AG04450 (cell line): Measurements from ENCODE around the gene PCP4L1. TPM values are rescaled to one million over a fixed set of nuclear protein-coding genes. Genes with fewer than 3 reads are reported as not detected.

Experiments
- CTCF ChIA-PET: fragments of 300-600, 350-600 bp; formaldehyde crosslinking; extraction: SDS; loops from one replicate; lab custom pipeline; 2022; ENCODE audit warnings: antibody characterized with exemption, inconsistent platforms; lab: Charles Lee
- POLR2A ChIA-PET: fragments of 350-600 bp; formaldehyde crosslinking; extraction: SDS; loops from one replicate; lab custom pipeline; 2021; ENCODE audit warnings: antibody characterized with exemption, inconsistent platforms; lab: Yijun Ruan, JAX
- DNase-seq: peaks from one replicate; pipeline ENCODE4 v3.0.0-alpha.2; 2011; ENCODE audit warnings: low read depth, low spot score
- H3K27ac ChIP-seq: one replicate; pipeline ENCODE4 v1.5.1; 2012; ENCODE audit warnings: low read depth, low read length, control low read depth
- H3K27me3 ChIP-seq: one replicate; pipeline ENCODE4 v1.6.0; 2012; ENCODE audit warnings: low read length; ENCODE audit not compliant: control insufficient read depth, insufficient read depth
- H3K4me3 ChIP-seq: 2 replicates; pipeline ENCODE4 v1.5.1; 2011; ENCODE audit warnings: mild to moderate bottlenecking, low read depth, low read length, control low read depth
- H3K9me3 ChIP-seq: 2 replicates; pipeline ENCODE4 v1.5.1; 2012; ENCODE audit warnings: low read length; ENCODE audit not compliant: control insufficient read depth, insufficient read depth
- polyA plus RNA-seq: library from polyadenylated mRNA; depleted of rRNA; stranded (reverse); fragments of >200 nt; gene quantifications from 2 replicates; pipeline ENCODE4 v1.2.3, GENCODE V29; 2011
- TF ChIP-seq, protein P1 (sequence below): IDR thresholded peaks from 2 replicates; pipeline ENCODE4 v1.5.1; 2011; ENCODE audit warnings: low read depth, low read length, control low read depth, inconsistent platforms

The PCP4L1 gene
- polyA plus RNA-seq, 1 experiment: not detected

DNA sequence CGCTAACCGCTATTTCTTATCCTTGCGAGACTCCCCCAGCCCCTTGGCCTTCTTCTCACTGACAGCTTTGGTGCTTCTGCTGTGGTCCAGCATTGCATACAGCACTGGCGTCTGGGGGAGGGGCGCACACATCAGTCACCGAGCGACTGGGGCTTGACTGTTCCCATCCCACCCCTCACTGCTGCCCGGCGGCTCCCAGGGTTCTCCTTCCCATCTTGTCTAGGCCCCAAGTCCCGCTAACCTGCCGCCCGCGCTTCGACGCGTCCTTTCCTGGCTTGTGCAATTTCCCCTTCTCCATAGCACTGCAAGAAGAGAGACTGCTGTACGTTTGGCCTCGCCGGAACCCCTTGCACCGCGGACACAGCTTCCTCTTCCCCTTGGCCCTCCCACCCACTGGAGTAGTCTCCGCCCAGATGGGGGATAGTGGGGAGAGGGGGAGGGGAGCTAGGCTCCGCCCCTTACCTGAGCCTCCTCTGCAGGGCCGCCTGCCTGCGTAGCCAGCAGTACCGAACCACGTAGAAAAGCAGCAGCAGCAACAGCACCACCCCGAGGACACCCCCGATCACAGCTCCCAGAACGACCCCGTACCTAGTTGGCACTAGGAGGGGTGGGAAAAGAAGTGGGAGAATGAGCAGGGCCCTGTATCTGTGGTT, 47.4 kb downstream of the PCP4L1 start:
- Histone ChIP-seq H3K27ac (no peak overlapping the region), H3K27me3 (peaks cover 10% of the 10 kb centered on the region), H3K9me3 (no peaks in the 10 kb centered on the region; the same call in 1 of the 2 replicates), H3K4me3 (peak overlapping the region; percentile 68)
- ChIA-PET CTCF (interaction anchor here (0.5 to 3.3 kb wide), 6 partner anchors 14 to 98 kb away, joined by 3 to 27 read pairs (median 4); partner anchors contain the start of gene TOMM40L), POLR2A (interaction anchor here (1.0 kb wide), 1 partner anchor 80 kb away, joined by 3 read pairs; the partner anchor contains the start of gene TOMM40L)
- no peak for DNase-seq
- TF ChIP-seq, protein P1, sequence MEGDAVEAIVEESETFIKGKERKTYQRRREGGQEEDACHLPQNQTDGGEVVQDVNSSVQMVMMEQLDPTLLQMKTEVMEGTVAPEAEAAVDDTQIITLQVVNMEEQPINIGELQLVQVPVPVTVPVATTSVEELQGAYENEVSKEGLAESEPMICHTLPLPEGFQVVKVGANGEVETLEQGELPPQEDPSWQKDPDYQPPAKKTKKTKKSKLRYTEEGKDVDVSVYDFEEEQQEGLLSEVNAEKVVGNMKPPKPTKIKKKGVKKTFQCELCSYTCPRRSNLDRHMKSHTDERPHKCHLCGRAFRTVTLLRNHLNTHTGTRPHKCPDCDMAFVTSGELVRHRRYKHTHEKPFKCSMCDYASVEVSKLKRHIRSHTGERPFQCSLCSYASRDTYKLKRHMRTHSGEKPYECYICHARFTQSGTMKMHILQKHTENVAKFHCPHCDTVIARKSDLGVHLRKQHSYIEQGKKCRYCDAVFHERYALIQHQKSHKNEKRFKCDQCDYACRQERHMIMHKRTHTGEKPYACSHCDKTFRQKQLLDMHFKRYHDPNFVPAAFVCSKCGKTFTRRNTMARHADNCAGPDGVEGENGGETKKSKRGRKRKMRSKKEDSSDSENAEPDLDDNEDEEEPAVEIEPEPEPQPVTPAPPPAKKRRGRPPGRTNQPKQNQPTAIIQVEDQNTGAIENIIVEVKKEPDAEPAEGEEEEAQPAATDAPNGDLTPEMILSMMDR: peak; percentile 10; the same call in 1 of the 2 replicates

DNA sequence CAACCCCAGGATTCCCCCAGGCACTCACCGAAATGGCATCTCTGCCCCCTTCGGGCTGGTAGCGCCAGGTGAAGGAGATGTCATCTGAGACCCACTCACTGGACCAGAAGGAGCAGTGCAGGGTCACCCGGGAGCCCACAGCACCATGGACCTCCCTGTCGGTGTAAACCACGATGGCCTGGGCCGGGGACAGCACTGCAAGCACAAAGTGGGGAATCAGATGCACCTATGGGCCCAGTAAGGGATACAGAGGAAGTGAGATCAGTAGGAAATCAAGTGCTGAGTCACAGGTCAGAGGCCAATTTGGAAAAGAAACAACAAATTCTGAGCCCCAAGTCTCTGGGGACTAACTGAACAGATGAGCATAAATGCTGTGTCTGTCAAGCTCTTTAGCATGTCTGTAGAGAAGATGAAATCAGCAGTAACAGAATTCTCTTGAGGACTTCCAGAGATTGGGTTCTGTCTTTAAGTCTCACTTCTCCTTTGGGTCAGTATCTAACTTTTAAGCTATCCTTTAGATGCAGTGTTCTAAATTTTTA, 48.8 kb downstream of the PCP4L1 start:
- Histone ChIP-seq H3K4me3 (no peak overlapping the region), H3K9me3 (no peaks in the 10 kb centered on the region; the same call in 1 of the 2 replicates), H3K27ac (no peak overlapping the region), H3K27me3 (peaks cover 14% of the 10 kb centered on the region)
- CTCF ChIA-PET: interaction anchor here (0.6 to 3.3 kb wide), 5 partner anchors 16 to 115 kb away, joined by 4 to 27 read pairs (median 6); partner anchors contain the start of gene TOMM40L
- DNase-seq: no peak
- TF ChIP-seq, protein P1: no peak
- POLR2A ChIA-PET: no interaction called here

DNA sequence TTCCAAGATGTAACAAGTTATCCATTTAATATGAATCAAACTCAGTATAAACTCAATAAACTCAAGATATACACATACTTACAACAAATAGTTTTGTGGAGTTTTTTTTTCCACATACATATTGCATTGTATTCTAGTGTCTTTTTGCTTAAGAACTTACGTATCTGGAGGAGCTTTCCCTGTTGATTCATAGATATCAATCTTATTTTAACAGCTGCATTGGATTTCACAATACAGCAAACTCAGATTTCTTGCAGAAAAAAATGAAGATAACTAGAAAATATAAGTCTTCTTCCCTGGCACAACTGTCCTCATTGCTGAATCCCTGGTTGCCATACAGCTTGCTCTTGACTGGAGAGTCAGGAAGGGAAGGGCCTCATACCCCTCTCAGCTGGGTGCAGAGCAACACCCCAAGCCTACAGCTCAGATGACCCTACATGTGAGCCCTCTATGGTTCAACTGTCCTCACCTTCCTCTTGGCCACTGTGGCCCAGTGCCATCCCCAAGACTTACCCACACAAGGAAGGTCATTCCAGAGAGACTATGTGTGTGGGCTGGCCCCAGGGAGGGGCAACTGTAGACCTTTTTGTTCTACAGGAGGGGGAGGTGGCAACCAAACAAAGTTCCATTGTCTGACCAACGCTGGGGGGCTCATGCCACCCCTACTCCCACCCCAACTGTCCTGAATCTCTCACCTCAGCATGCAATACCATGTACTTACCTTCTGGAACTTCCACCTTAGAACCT, 49.5 kb downstream of the PCP4L1 start:
- no peak overlapping the region for H3K4me3 ChIP-seq
- no peak for DNase-seq
- no peak overlapping the region for H3K27ac ChIP-seq
- ChIA-PET POLR2A (no interaction called here), CTCF (interaction anchor here (0.8 to 3.3 kb wide), 4 partner anchors 17 to 115 kb away, joined by 4 to 27 read pairs (median 6); partner anchors contain the start of gene TOMM40L)
- TF ChIP-seq, protein P1: no peak
- no peaks in the 10 kb centered on the region; the same call in 1 of the 2 replicates for H3K9me3 ChIP-seq
- peaks cover 14% of the 10 kb centered on the region for H3K27me3 ChIP-seq

DNA sequence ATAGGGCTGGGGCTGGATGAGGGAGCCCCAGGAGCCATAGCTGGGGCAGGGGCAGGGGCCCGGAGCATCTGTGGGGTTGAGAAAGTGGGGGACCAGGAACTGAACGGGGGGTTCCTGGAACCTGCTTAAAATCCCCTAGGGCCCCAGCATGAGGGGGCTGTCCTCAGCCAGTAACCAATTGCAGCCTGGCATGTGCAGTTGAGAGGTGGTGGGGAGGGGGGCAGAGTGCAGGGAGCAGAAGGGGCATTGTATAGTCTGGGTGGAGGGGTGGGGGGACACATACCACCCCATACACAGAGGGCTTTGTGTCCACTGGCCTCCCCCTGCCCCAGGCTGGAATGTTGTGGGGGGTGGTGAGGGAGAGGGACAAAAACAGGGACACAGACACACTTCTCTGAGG, 51.3 kb downstream of the PCP4L1 start, which contains the start of gene MPZ:
TSS of gene MPZ (minus strand) at position 101 of the 400 bp plus-strand sequence. CDS start at position 38, 63 bp downstream.
- TF ChIP-seq, protein P1: no peak
- H3K27me3 ChIP-seq: peaks cover 14% of the 10 kb centered on the region
- H3K9me3 ChIP-seq: no peaks in the 10 kb centered on the region; the same call in 1 of the 2 replicates
- ChIA-PET POLR2A (no interaction called here), CTCF (no interaction called here)
- DNase-seq: no peak
- no peak within 1 kb of the TSS for H3K27ac ChIP-seq
- H3K4me3 ChIP-seq: no peak within 1 kb of the TSS
